Lung (tissue), 12 donors: ENCODE results near the gene IL24. TPM values are rescaled to one million over a fixed set of nuclear protein-coding genes. Genes with fewer than 3 reads are reported as not detected.

ENCODE experiments used
- ATAC-seq: fragments of 200-7000 bp; cut with Tn5 transposase; one replicate; pipeline ENCODE4 v1.9.1; 2020; ENCODE audit warnings: moderate number of reproducible peaks; ENCODE audit not compliant: insufficient read depth, low FRiP score
- DNase-seq, 3 donors: peaks; one replicate each; pipeline ENCODE4 v3.0.0-alpha.2; 2013 to 2017
- H3K27ac ChIP-seq, 2 donors: one replicate each; pipeline ENCODE4 v1.5.1; 2013; ENCODE audit warnings: mild to moderate bottlenecking in 2 of 2, moderate library complexity in 2 of 2, control low read depth in 1 of 2, inconsistent platforms in 1 of 2, low read depth in 1 of 2, low read length in 1 of 2
- H3K27me3 ChIP-seq, 3 donors: one replicate each; pipeline ENCODE4 v1.5.1; 2013; ENCODE audit warnings: low read length in 2 of 3; ENCODE audit not compliant: control insufficient read depth in 3 of 3, insufficient read depth in 3 of 3
- H3K36me3 ChIP-seq, 4 donors: one replicate each; pipeline ENCODE4 v1.5.1; 2013; ENCODE audit warnings: low read length in 4 of 4, mild to moderate bottlenecking in 1 of 4, moderate library complexity in 1 of 4; ENCODE audit not compliant: control insufficient read depth in 4 of 4, insufficient read depth in 4 of 4
- H3K4me1 ChIP-seq, 5 donors: one replicate each; pipeline ENCODE4 v1.5.1; 2013; ENCODE audit warnings: low read length in 5 of 5, mild to moderate bottlenecking in 2 of 5, moderate library complexity in 1 of 5; ENCODE audit not compliant: control insufficient read depth in 5 of 5, insufficient read depth in 5 of 5
- H3K4me3 ChIP-seq: one replicate; pipeline ENCODE4 v1.5.1; 2013; ENCODE audit warnings: mild to moderate bottlenecking, control low read depth, moderate library complexity
- H3K9ac ChIP-seq, 2 donors: one replicate each; pipeline ENCODE4 v1.5.1; 2013; ENCODE audit warnings: low read length in 2 of 2, control low read depth in 1 of 2; ENCODE audit not compliant: insufficient read depth in 1 of 2
- H3K9me3 ChIP-seq, 4 donors: one replicate each; pipeline ENCODE4 v1.5.1; 2013; ENCODE audit warnings: low read length in 3 of 4, mild to moderate bottlenecking in 1 of 4, moderate library complexity in 1 of 4; ENCODE audit not compliant: control insufficient read depth in 4 of 4, insufficient read depth in 3 of 4
- WGBS, 2 donors: extraction: QIAGEN DNeasy Blood & Tissue Kit; methylation state at CpG; one replicate each; pipeline ENCODE4 v1.1.7; 2013; 5-methylcytosine and 5-hydroxymethylcytosine counted together
- polyA plus RNA-seq, 2 donors: library from polyadenylated mRNA; stranded (reverse); fragments of 200-250 nt; gene quantifications; one replicate each; pipeline ENCODE4 v1.2.1, GENCODE V29; 2013
- total RNA-seq, 2 donors: library from RNA; depleted of rRNA in 1 of 2; stranded (reverse); fragments of >200 nt in 1 of 2; gene quantifications; one replicate each; pipeline ENCODE4 v1.2.1, GENCODE V29; 2014 to 2021
- TF ChIP-seq, protein P1 (sequence below): IDR thresholded peaks from 2 replicates; pipeline ENCODE4 v1.5.1; 2012; ENCODE audit warnings: mild to moderate bottlenecking; ENCODE audit errors: control extremely low read depth, extremely low read depth
- donor health status: control.
- donor health status: control.
- donor health status: Bipolar disorder and iron deficiency.
- donor health status: healthy.
- donor health status: DM: yes; HTN: yes; CAD: no.

The IL24 gene
- total and polyA plus RNA-seq, 4 donors = 0.67 to 8.7 TPM; not detected in 2

DNA sequence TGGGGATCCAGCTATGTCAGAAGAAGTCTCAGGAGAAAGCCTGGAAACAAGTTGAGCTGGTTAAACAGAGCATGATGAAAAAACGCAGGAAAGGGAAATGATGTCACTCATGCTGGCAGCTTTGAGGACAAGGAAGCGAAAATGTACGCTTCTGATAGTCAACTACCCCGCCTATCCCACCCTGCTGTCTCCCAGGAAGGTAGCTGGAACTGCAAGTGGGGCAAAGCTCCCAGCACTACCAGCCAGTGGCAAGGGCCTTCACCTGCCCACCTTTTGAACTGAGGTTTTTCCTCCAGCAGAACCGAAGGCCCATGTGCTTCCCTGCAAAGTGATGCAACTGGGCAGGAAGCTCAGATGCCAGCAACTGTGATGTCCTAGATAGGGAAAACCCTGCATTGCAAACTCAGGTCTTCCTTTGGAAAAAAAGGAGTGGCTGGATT, 38.1 kb upstream of the IL24 start:
- Histone ChIP-seq H3K27ac (peak overlapping the region in 1 of 2 donors; percentile 30), H3K27me3 (peaks cover 0 to 3% (median 0%) of the 10 kb centered on the region in 3 donors), H3K4me1 (peaks cover 0 to 2% (median 0%) of the 10 kb centered on the region in 5 donors), H3K9ac (no peak overlapping the region), H3K36me3 (no peaks in the 10 kb centered on the region), H3K9me3 (no peaks in the 10 kb centered on the region), H3K4me3 (no peak overlapping the region)
- TF ChIP-seq, protein P1, sequence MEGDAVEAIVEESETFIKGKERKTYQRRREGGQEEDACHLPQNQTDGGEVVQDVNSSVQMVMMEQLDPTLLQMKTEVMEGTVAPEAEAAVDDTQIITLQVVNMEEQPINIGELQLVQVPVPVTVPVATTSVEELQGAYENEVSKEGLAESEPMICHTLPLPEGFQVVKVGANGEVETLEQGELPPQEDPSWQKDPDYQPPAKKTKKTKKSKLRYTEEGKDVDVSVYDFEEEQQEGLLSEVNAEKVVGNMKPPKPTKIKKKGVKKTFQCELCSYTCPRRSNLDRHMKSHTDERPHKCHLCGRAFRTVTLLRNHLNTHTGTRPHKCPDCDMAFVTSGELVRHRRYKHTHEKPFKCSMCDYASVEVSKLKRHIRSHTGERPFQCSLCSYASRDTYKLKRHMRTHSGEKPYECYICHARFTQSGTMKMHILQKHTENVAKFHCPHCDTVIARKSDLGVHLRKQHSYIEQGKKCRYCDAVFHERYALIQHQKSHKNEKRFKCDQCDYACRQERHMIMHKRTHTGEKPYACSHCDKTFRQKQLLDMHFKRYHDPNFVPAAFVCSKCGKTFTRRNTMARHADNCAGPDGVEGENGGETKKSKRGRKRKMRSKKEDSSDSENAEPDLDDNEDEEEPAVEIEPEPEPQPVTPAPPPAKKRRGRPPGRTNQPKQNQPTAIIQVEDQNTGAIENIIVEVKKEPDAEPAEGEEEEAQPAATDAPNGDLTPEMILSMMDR = no peak
- DNase-seq = peak in 1 of 3 donors; percentile 14
- WGBS, 2 donors = 46 to 54% methylated on average over 5 of the region's 5 CpGs
- ATAC-seq = no peak

DNA sequence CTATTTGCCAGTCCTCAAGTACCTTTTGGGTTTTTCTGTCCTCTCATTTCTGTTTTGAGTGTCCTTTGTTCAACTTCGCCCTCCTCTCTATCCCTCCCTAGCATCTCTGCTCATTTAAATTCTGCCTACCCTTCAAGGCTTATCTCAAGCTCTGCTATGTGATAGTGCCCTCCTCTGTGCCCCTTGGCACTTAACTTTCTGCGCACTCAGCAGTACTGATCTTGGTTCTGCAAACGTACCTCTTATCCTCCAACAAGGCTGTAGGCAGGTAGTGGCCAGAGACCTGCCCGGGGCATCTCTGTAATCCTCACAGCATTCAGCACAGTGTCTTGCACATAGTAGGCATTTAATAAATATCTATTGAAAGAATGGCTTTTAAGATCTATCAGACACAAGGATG, 37.1 kb upstream of the IL24 start:
- ATAC-seq (no peak), DNase-seq (no peak)
- Histone ChIP-seq H3K9ac (no peak overlapping the region), H3K36me3 (no peaks in the 10 kb centered on the region), H3K4me3 (no peak overlapping the region), H3K27me3 (peaks cover 0 to 3% (median 0%) of the 10 kb centered on the region in 3 donors), H3K27ac (no peak overlapping the region), H3K9me3 (no peaks in the 10 kb centered on the region), H3K4me1 (peaks cover 0 to 2% (median 0%) of the 10 kb centered on the region in 5 donors)
- 76 to 90% methylated on average over 4 of the region's 4 CpGs for WGBS, 2 donors
- TF ChIP-seq, protein P1 = no peak

DNA sequence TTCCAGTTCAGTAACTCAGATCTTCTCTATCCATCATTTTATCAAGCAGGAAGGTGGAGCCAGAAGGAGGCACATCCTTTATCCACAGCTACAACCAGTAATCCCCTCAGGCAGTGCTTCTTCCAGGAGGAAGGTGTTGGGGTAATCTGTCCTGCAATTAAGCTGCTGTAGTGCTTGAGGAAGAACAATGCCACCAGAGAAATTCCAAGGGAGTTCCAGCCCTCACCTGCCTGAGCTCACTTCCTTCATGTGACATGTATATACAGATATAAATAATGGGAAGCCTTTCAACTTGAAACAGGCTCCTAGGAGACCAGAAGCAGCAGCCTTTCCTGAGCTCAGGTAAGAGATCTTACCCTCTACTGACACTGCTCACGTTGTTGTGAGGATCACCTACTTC, 34.0 kb upstream of the IL24 start:
- Histone ChIP-seq H3K9me3 (no peaks in the 10 kb centered on the region), H3K9ac (no peak overlapping the region), H3K27me3 (peaks cover 0 to 5% (median 0%) of the 10 kb centered on the region in 3 donors), H3K4me1 (peaks cover 0 to 2% (median 0%) of the 10 kb centered on the region in 5 donors), H3K36me3 (no peaks in the 10 kb centered on the region), H3K27ac (no peak overlapping the region), H3K4me3 (no peak overlapping the region)
- WGBS, 2 donors = 44 to 77% methylated on average over 1 of the region's 1 CpG
- TF ChIP-seq, protein P1 = no peak
- ATAC-seq (no peak), DNase-seq (no peak)
